ENCODE results near the gene ZNF444. TPM values are rescaled to one million over a fixed set of nuclear protein-coding genes. Genes with fewer than 3 reads are reported as not detected.

Gene ZNF444
- total RNA-seq = 29.6 TPM

GRCh38 chr19:56140583-56141416, at the start of gene ZNF444:
Gene ZNF444, plus strand, starts transcription at chr19:56141287. Its CDS starts 5,625 bp downstream, at chr19:56146912.

DNA sequence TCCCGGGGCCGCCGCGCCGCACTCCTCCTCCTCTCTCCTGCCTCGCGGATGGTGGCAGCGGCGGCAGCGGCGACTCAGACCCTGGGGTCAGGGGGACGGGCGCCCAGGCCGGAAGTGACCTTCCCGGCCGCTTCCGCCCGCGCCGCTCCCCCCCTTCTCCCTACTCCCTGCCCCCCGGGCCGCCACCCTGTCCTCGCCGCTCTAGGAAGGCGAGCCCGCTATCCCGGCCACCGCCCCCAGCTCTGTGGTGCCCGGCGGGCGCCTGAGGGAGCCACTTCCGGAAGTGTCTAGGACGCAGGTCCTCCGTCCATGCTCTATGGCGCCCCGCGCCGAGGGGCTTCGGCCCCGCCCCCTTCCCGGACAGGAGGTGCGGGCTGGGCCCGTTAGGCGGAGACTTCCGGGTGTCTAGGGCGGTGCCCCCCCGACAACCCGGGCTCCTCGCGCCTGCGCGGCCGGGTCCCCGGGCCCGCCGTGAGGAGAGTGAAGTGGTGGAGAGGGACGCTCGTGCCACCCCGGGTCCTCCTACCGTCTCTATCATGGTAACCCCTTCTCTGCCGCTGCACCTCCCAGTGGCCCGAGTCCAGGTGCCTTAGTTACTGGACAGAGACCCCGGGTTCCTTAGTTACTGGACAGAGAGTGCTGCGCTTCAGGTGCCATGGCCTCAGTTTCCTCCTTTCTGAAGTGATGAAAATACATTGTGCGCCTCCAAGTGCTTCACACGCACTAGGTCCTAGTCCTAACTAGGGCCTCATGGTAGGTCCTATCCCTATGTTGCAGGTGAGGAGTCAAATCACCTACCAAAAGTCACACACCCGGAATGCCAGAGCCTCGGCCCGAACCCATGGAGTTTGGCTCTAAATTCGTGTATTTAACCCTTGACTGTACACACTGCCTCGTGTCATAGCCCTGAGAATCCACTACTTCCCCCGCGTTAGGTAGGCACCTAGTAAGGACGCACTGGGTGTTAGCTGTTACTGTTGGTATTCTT, 19.6 kb upstream of the ZNF444 start, which contains the start of gene ZNF787:
Gene ZNF787 (minus strand): TSS at position 116 of the 988 bp plus-strand sequence. CDS start 18,078 bp downstream, outside the sequence.

GRCh38 chr19:56175861-56176307, 34.8 kb downstream of the ZNF444 start, which contains the start of gene GALP:
Gene GALP, plus strand, starts transcription at chr19:56176008. Its CDS starts 1,101 bp downstream, at chr19:56177109.

GRCh38 chr19:56197646-56198045, 56.6 kb downstream of the ZNF444 start, which contains the start of gene ZSCAN5B:
Gene ZSCAN5B, minus strand, starts transcription at chr19:56197783. Its CDS starts 4,731 bp downstream, at chr19:56193052.

GRCh38 chr19:56201973-56202372, 60.9 kb downstream of the ZNF444 start, which contains the start of gene ZSCAN5C:
Gene ZSCAN5C, plus strand, starts transcription at chr19:56202273. Its CDS starts 3,641 bp downstream, at chr19:56205914.

Small RNAs within 50 kb of the gene (small RNA-seq; reads per million reads assigned to genes)
- gene AC024580.2 (ENCODE audit: low replicate concordance) (not detected), gene RF00019 (ENCODE audit: low replicate concordance) (not detected)

Other genes with a start within 250 kb of the ZNF444 start
- not detected for gene NLRP13, start 209.0 kb upstream of the ZNF444 start, total RNA-seq
- gene NLRP8, start 193.5 kb upstream of the ZNF444 start, total RNA-seq = not detected
- gene NLRP5, start 154.5 kb upstream of the ZNF444 start, total RNA-seq = not detected
- gene ZNF787, start 20.0 kb upstream of the ZNF444 start, total RNA-seq = 35.0 TPM
- gene GALP, start 34.7 kb downstream of the ZNF444 start, total RNA-seq = not detected
- gene ZSCAN5B, start 56.5 kb downstream of the ZNF444 start, total RNA-seq = not detected
- not detected for gene ZSCAN5C, start 61.0 kb downstream of the ZNF444 start, total RNA-seq
- gene EDDM13, start 131.5 kb downstream of the ZNF444 start, total RNA-seq = not detected
- gene ZSCAN5A, start 173.6 kb downstream of the ZNF444 start, total RNA-seq = 14.1 TPM